ENCODE measurements around the gene OR56B4. TPM values are rescaled to one million over a fixed set of nuclear protein-coding genes. Genes with fewer than 3 reads are reported as not detected.
"Not testable (repeated sequence)": the region's sequence is repeated elsewhere in the genome, so short reads cannot be mapped to it uniquely, and the experiment has no call there.

OR56B4 gene
- not detected for total RNA-seq
- long read RNA-seq: 0 reads

- H3K36me3 ChIP-seq; H3K4me1 ChIP-seq; H3K4me3 ChIP-seq; DNase-seq; H3K27ac ChIP-seq (replicated peaks); H3K27me3 ChIP-seq (ENCODE audit: low read depth); H3K9me3 ChIP-seq (replicated peaks); intact Hi-C loops (cut with micrococcal nuclease): not testable (repeated sequence)
These were observed at the start of gene OR56B4 for GRCh38 chr11:6107384-6107783. OR56B4 (plus strand) TSS chr11:6107684; CDS start chr11:6107779, 95 bp downstream.

GRCh38 chr11:6061475-6061874 is 46.0 kb upstream of the OR56B4 start:
- intact Hi-C loops (cut with micrococcal nuclease): no loop called here
- TF ChIP-seq CTCF (IDR thresholded peaks at IDR 0.05; ENCODE audit: borderline replicate concordance): no peak
- H3K27me3 ChIP-seq (ENCODE audit: low read depth): no peaks in the 10 kb centered on the region

GRCh38 chr11:6062691-6063358 is 44.7 kb upstream of the OR56B4 start:
- intact Hi-C loops (cut with micrococcal nuclease): no loop called here
- TF ChIP-seq CTCF (IDR thresholded peaks at IDR 0.05; ENCODE audit: borderline replicate concordance): no peak

More at GRCh38 chr11:6061475-6061874, 46.0 kb upstream of the OR56B4 start:
- Histone ChIP-seq H3K9me3 (replicated peaks) (no peaks in the 10 kb centered on the region), H3K4me1 (no peaks in the 10 kb centered on the region), H3K4me3 (no peak overlapping the region), H3K27ac (replicated peaks) (no peak overlapping the region), H3K36me3 (no peaks in the 10 kb centered on the region)
- DNase-seq: no peak

GRCh38 chr11:6067502-6067901 is 40.0 kb upstream of the OR56B4 start:
- Histone ChIP-seq H3K4me1 (no peaks in the 10 kb centered on the region), H3K27me3 (ENCODE audit: low read depth) (no peaks in the 10 kb centered on the region), H3K9me3 (replicated peaks) (no peaks in the 10 kb centered on the region), H3K27ac (replicated peaks) (no peak overlapping the region), H3K4me3 (no peak overlapping the region), H3K36me3 (no peaks in the 10 kb centered on the region)
- DNase-seq: no peak
- intact Hi-C loops (cut with micrococcal nuclease): no loop called here
- TF ChIP-seq CTCF (IDR thresholded peaks at IDR 0.05; ENCODE audit: borderline replicate concordance): no peak

More at GRCh38 chr11:6062691-6063358, 44.7 kb upstream of the OR56B4 start:
- Histone ChIP-seq H3K36me3 (no peaks in the 10 kb centered on the region), H3K9me3 (replicated peaks) (no peaks in the 10 kb centered on the region), H3K4me3 (no peak overlapping the region), H3K27ac (replicated peaks) (no peak overlapping the region), H3K27me3 (ENCODE audit: low read depth) (no peaks in the 10 kb centered on the region), H3K4me1 (no peaks in the 10 kb centered on the region)
- DNase-seq: no peak

GRCh38 chr11:6076443-6076842 is 31.0 kb upstream of the OR56B4 start:
- H3K36me3 ChIP-seq; H3K4me1 ChIP-seq; H3K27ac ChIP-seq (replicated peaks); H3K4me3 ChIP-seq; H3K27me3 ChIP-seq (ENCODE audit: low read depth); intact Hi-C loops (cut with micrococcal nuclease); DNase-seq: not testable (repeated sequence)
- peaks cover 22% of the 10 kb centered on the region for H3K9me3 ChIP-seq (replicated peaks)

GRCh38 chr11:6077723-6078122 is 29.8 kb upstream of the OR56B4 start:
- peaks cover 24% of the 10 kb centered on the region for H3K9me3 ChIP-seq (replicated peaks)
- DNase-seq: no peak
- intact Hi-C loops (cut with micrococcal nuclease): no loop called here
- no peak overlapping the region for H3K4me3 ChIP-seq
- TF ChIP-seq CTCF (IDR thresholded peaks at IDR 0.05; ENCODE audit: borderline replicate concordance): no peak
- H3K36me3 ChIP-seq: no peaks in the 10 kb centered on the region
- no peaks in the 10 kb centered on the region for H3K27me3 ChIP-seq (ENCODE audit: low read depth)
- no peaks in the 10 kb centered on the region for H3K4me1 ChIP-seq
- no peak overlapping the region for H3K27ac ChIP-seq (replicated peaks)
